NCI-H2171 (cell line): ENCODE measurements around the gene HLCS.
A peak's percentile ranks its signal among the peaks of the same experiment; 100 is the strongest.

ENCODE experiments used
- DNase-seq: peaks from one replicate; lab custom pipeline; 2025; lab: John Stamatoyannopoulos, UW

HLCS gene

GRCh38 chr21:36769051-36769839 is 197.2 kb downstream of the HLCS start:
- no peak for DNase-seq

- no peak for DNase-seq
Measured at GRCh38 chr21:36768496-36768895, 198.0 kb downstream of the HLCS start.

GRCh38 chr21:36767096-36767495 is 199.4 kb downstream of the HLCS start:
- DNase-seq: no peak

GRCh38 chr21:36766511-36766910 is 200.0 kb downstream of the HLCS start:
- DNase-seq: no peak

GRCh38 chr21:36765229-36765628 is 201.2 kb downstream of the HLCS start:
- no peak for DNase-seq

GRCh38 chr21:36763305-36763704 is 203.2 kb downstream of the HLCS start:
- DNase-seq: no peak

- DNase-seq: no peak
Measured at GRCh38 chr21:36762642-36763041, 203.8 kb downstream of the HLCS start.

- DNase-seq: no peak
Measured at GRCh38 chr21:36761685-36762084, 204.8 kb downstream of the HLCS start.

- no peak for DNase-seq
Measured at GRCh38 chr21:36759348-36760083, 207.0 kb downstream of the HLCS start.

GRCh38 chr21:36757196-36757595 is 209.3 kb downstream of the HLCS start:
- DNase-seq: no peak

- DNase-seq: no peak
Measured at GRCh38 chr21:36756527-36756926, 209.9 kb downstream of the HLCS start.

GRCh38 chr21:36754241-36754898 is 212.1 kb downstream of the HLCS start:
- no peak for DNase-seq

GRCh38 chr21:36753556-36753955 is 212.9 kb downstream of the HLCS start:
- DNase-seq: no peak

GRCh38 chr21:36751383-36751782 is 215.1 kb downstream of the HLCS start:
- no peak for DNase-seq

GRCh38 chr21:36750576-36750959 is 215.9 kb downstream of the HLCS start:
- no peak for DNase-seq

- no peak for DNase-seq
Measured at GRCh38 chr21:36749935-36750575, 216.4 kb downstream of the HLCS start.

- peak; percentile 31 for DNase-seq
Measured at GRCh38 chr21:36747815-36748383, 218.6 kb downstream of the HLCS start.

GRCh38 chr21:36747041-36747814 is 219.2 kb downstream of the HLCS start:
- no peak for DNase-seq

- no peak for DNase-seq
Measured at GRCh38 chr21:36745459-36745858, 221.0 kb downstream of the HLCS start.

- no peak for DNase-seq
Measured at GRCh38 chr21:36744560-36745231, 221.8 kb downstream of the HLCS start.

GRCh38 chr21:36744190-36744559 is 222.3 kb downstream of the HLCS start:
- DNase-seq: no peak
